Body of pancreas (tissue), 4 donors: ENCODE measurements around the gene RBFOX2. TPM values are rescaled to one million over a fixed set of nuclear protein-coding genes. Genes with fewer than 3 reads are reported as not detected.

Source experiments
- ATAC-seq: fragments of 150-250 bp; one replicate; pipeline ENCODE4 v1.9.1; 2016
- DNase-seq, 4 donors: peaks; one replicate each; pipeline ENCODE4 v3.0.0-alpha.2; 2019
- H3K27ac ChIP-seq, 4 donors: fragments of 200-600 bp; sonication (generic); 1 replicate in 3 of 4; 2 replicates in 1 of 4; pipeline versions ENCODE4 v1.5.1 to v1.6.1; 2016 to 2019; ENCODE audit warnings: mild to moderate bottlenecking in 1 of 4, mixed read lengths in 1 of 4, moderate library complexity in 1 of 4
- H3K27me3 ChIP-seq, 2 donors: fragments of 200-600 bp; sonication (generic); one replicate each; pipeline ENCODE4 v1.6.0; 2016; ENCODE audit warnings: mild to moderate bottlenecking in 1 of 2
- H3K36me3 ChIP-seq, 2 donors: fragments of 200-600 bp; sonication (generic); replicated peaks in 1 of 2; 2 replicates each; pipeline ENCODE4 v1.5.1; 2016; ENCODE audit warnings: low read depth in 2 of 2; ENCODE audit not compliant: insufficient read depth in 1 of 2
- H3K4me1 ChIP-seq: fragments of 200-600 bp; sonication (generic); one replicate; pipeline ENCODE4 v1.6.0; 2016
- H3K4me3 ChIP-seq, 2 donors: fragments of 200-600 bp; sonication (generic); 1 replicate in 1 of 2; 2 replicates in 1 of 2; pipeline ENCODE4 v1.5.1; 2016 to 2019
- H3K9me3 ChIP-seq, 3 donors: fragments of 200-600 bp; sonication (generic); 1 replicate in 2 of 3; 2 replicates in 1 of 3; pipeline ENCODE4 v1.5.1; 2016
- POLR2A ChIP-seq, 3 donors: fragments of 450-650 bp; IDR thresholded peaks; one replicate each; pipeline ENCODE4 v1.6.1; 2016; ENCODE audit warnings: antibody characterized with exemption in 3 of 3, mild to moderate bottlenecking in 2 of 3
- whole genome bisulfite sequencing, 2 donors: methylation state at CpG; one replicate each; pipeline ENCODE4 v1.1.5; 2017; 5-methylcytosine and 5-hydroxymethylcytosine counted together
- intact Hi-C: fragments of 100-400 bp; cut with DNase I; formaldehyde crosslinking; loops from one replicate; pipeline ENCODE4 v1.15.1; 2023
- total RNA-seq, 2 donors: library from RNA; depleted of rRNA; stranded (reverse); fragments of >200 nt; gene quantifications; one replicate each; pipeline ENCODE4 v1.1.0, GENCODE V29; 2016
- TF ChIP-seq, protein P1 (sequence below), 7 experiments: fragments of 450-650 bp in 4 of 7; fragments of 200-600 bp in 3 of 7; sonication (generic) in 3 of 7; IDR thresholded peaks; one replicate each; pipeline ENCODE4 v1.5.1; 2016 to 2019; ENCODE audit warnings: antibody characterized with exemption in 7 of 7

The RBFOX2 gene
- total RNA-seq, 2 donors from 2014 or later, result 28.7 to 31.1 TPM

DNA sequence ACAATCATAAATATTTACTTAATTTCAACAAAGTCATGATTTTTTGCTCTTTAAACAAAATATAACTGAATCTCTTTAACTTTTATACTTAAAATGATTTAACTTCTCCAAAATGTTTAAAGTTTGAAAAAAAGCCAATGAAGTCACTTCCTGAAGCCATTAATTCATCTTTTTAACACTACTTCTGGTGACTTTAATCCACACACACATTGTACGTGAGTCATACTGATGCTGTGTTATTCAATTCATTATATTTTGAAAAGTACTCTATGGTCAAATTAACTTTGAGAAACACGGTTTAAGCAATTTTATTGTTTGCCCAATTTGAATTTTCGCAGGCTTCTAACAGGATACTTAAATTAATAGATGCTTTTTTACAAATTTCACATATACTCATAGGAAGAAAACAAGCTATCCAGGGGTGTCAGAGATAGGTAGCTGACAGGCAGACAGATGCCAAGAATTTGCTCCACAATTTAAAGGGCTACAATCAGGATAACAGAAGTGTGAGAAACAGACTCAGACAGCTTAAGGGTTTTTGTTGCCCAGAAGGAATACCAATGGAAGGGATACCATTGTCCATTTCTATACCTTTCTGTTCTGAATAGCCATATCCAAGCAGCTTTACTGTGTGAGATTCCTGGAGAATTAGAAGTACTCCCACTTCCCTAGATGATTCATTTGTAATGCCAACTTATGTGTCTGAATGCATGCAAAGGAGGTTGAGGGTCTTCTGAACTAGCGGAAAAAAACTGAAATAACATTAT lies 118.4 kb downstream of the RBFOX2 start:
- H3K4me3 ChIP-seq, result no peak overlapping the region
- intact Hi-C loops, result no loop called here
- H3K36me3 ChIP-seq, result no peaks in the 10 kb centered on the region
- DNase-seq (no peak), ATAC-seq (no peak)
- WGBS, 2 donors, result 69 to 70% methylated on average over 4 of the region's 4 CpGs
- no peaks in the 10 kb centered on the region for H3K27me3 ChIP-seq
- H3K9me3 ChIP-seq, result no peaks in the 10 kb centered on the region
- no peak overlapping the region for H3K27ac ChIP-seq
- TF ChIP-seq, protein P1, sequence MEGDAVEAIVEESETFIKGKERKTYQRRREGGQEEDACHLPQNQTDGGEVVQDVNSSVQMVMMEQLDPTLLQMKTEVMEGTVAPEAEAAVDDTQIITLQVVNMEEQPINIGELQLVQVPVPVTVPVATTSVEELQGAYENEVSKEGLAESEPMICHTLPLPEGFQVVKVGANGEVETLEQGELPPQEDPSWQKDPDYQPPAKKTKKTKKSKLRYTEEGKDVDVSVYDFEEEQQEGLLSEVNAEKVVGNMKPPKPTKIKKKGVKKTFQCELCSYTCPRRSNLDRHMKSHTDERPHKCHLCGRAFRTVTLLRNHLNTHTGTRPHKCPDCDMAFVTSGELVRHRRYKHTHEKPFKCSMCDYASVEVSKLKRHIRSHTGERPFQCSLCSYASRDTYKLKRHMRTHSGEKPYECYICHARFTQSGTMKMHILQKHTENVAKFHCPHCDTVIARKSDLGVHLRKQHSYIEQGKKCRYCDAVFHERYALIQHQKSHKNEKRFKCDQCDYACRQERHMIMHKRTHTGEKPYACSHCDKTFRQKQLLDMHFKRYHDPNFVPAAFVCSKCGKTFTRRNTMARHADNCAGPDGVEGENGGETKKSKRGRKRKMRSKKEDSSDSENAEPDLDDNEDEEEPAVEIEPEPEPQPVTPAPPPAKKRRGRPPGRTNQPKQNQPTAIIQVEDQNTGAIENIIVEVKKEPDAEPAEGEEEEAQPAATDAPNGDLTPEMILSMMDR (IDR thresholded peaks at IDR 0.05), result no peak
- TF ChIP-seq POLR2A (IDR thresholded peaks at IDR 0.05), result no peak
- peaks cover 39% of the 10 kb centered on the region for H3K4me1 ChIP-seq

DNA sequence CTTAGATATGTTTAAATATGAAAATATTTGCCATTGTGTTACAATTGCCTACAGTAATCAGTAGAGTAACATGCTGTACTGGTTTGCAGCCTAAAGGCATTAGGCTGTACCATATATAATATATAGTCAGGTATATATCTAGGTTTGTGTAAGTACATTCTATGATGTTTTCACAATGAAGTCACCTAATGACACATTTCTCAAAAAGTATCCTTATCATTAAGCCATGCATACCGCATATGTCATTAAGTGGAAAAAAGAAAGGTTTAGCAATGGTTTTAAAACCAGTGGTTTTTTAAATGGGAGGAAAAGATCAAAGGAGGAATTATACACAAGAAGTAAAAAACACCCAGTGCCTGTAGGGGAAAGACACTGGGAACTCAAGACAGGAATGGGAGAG lies 122.7 kb downstream of the RBFOX2 start:
- Histone ChIP-seq H3K27ac (no peak overlapping the region), H3K27me3 (no peaks in the 10 kb centered on the region), H3K4me1 (peaks cover 24% of the 10 kb centered on the region), H3K4me3 (no peak overlapping the region), H3K36me3 (no peaks in the 10 kb centered on the region), H3K9me3 (no peaks in the 10 kb centered on the region)
- WGBS, 2 donors, result 81 to 87% methylated on average over 1 of the region's 1 CpG
- intact Hi-C loops, result no loop called here
- ATAC-seq, result no peak
- TF ChIP-seq POLR2A (IDR thresholded peaks at IDR 0.05), result no peak
- TF ChIP-seq, protein P1 (IDR thresholded peaks at IDR 0.05), result no peak
- DNase-seq, result no peak

GRCh38 chr22:35904752-35905151 lies 123.9 kb downstream of the RBFOX2 start:
- H3K4me3 ChIP-seq, result no peak overlapping the region
- no peak overlapping the region for H3K27ac ChIP-seq
- ATAC-seq, result no peak
- no peak for DNase-seq
- no peaks in the 10 kb centered on the region for H3K36me3 ChIP-seq
- intact Hi-C loops, result no loop called here
- H3K9me3 ChIP-seq, result no peaks in the 10 kb centered on the region
- no peaks in the 10 kb centered on the region for H3K27me3 ChIP-seq
- 77 to 81% methylated on average over 6 of the region's 6 CpGs for WGBS, 2 donors
- no peak for TF ChIP-seq POLR2A (IDR thresholded peaks at IDR 0.05)
- TF ChIP-seq, protein P1 (IDR thresholded peaks at IDR 0.05), result no peak
- peaks cover 15% of the 10 kb centered on the region for H3K4me1 ChIP-seq

DNA sequence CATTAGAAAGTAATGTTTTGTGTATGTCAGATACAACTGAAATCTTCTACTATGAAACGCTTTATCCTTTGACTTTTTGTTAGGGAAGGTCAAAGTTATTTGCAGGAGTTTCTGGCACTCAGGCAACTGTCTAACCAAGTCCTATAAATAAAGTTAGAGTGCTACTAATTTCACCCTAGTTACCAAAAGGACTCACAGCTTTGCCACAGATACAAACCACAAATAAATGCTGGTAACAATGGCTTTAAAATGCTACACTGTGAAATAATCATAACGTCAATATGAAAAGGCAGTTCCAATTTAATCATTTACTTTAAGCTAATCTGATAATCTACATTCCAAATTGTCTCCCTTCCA lies 124.3 kb downstream of the RBFOX2 start:
- intact Hi-C loops, result no loop called here
- Histone ChIP-seq H3K9me3 (no peaks in the 10 kb centered on the region), H3K27ac (no peak overlapping the region), H3K36me3 (no peaks in the 10 kb centered on the region), H3K27me3 (no peaks in the 10 kb centered on the region), H3K4me3 (no peak overlapping the region), H3K4me1 (peaks cover 13% of the 10 kb centered on the region)
- ATAC-seq, result no peak
- DNase-seq, result no peak
- WGBS, 2 donors, result 10 to 11% methylated on average over 2 of the region's 2 CpGs
- TF ChIP-seq, protein P1 (IDR thresholded peaks at IDR 0.05), result no peak
- TF ChIP-seq POLR2A (IDR thresholded peaks at IDR 0.05), result no peak
